ENCODE results near the gene SSH3. TPM values are rescaled to one million over a fixed set of nuclear protein-coding genes. Genes with fewer than 3 reads are reported as not detected.
A peak's percentile ranks its signal among the peaks of the same experiment; 100 is the strongest.

Gene SSH3
- total and polyA plus RNA-seq, 4 donors: 4.8 to 10.4 (median 8.1) TPM

DNA sequence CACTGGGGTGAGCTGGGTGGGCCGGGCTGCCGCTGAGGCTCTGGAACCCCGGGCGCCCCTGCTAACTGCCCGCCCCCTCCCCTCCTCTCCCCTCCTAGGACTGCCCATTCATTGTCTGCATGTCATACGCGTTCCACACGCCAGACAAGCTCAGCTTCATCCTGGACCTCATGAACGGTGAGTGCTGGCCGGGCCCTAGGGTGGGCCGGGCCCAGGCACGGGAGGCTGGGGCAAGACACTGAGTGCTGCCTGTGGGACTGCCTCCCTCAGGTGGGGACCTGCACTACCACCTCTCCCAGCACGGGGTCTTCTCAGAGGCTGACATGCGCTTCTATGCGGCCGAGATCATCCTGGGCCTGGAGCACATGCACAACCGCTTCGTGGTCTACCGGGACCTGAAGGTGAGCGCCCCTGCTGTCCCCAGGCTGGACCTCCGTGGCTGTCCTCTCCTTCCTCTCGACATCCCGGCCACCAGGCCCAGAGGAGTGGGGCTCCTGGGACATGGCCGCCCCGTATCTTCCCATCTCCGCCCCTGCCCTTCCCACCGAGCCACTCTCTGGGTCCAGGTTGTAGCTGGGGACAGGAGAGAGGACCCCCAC is 21.7 kb upstream of the SSH3 start:
- H3K9ac ChIP-seq (ENCODE audit: low read depth in 1 of 2, low read length in 2 of 2): no peak overlapping the region
- no peak overlapping the region for H3K4me3 ChIP-seq (ENCODE audit: low read depth in 1 of 3, low read length in 3 of 3)
- no peak for DNase-seq (ENCODE audit: low spot score)
- WGBS: 93% methylated on average over 27 of the region's 27 CpGs
- H3K9me3 ChIP-seq (ENCODE audit: control insufficient read depth in 4 of 4, low read length in 3 of 4): no peaks in the 10 kb centered on the region
- H3K27me3 ChIP-seq (ENCODE audit: control insufficient read depth in 4 of 4, insufficient read depth in 4 of 4, low read length in 3 of 4): no peaks in the 10 kb centered on the region
- H3K36me3 ChIP-seq (ENCODE audit: control insufficient read depth in 4 of 4, insufficient read depth in 3 of 4, low read depth in 1 of 4, low read length in 3 of 4): peaks cover 21 to 55% (median 32%) of the 10 kb centered on the region in 4 donors
- no peak overlapping the region for H3K27ac ChIP-seq (ENCODE audit: low read depth in 1 of 2, low read length in 2 of 2)
- TF ChIP-seq, protein P1, sequence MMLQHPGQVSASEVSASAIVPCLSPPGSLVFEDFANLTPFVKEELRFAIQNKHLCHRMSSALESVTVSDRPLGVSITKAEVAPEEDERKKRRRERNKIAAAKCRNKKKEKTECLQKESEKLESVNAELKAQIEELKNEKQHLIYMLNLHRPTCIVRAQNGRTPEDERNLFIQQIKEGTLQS (IDR thresholded peaks at IDR 0.05): no peak
- no peak for TF ChIP-seq FOXA1 (IDR thresholded peaks at IDR 0.05)
- no peak for TF ChIP-seq EGR1 (IDR thresholded peaks at IDR 0.05; ENCODE audit: low read depth in 2 of 2)
- TF ChIP-seq SP1 (IDR thresholded peaks at IDR 0.05): no peak
- TF ChIP-seq, protein P2, sequence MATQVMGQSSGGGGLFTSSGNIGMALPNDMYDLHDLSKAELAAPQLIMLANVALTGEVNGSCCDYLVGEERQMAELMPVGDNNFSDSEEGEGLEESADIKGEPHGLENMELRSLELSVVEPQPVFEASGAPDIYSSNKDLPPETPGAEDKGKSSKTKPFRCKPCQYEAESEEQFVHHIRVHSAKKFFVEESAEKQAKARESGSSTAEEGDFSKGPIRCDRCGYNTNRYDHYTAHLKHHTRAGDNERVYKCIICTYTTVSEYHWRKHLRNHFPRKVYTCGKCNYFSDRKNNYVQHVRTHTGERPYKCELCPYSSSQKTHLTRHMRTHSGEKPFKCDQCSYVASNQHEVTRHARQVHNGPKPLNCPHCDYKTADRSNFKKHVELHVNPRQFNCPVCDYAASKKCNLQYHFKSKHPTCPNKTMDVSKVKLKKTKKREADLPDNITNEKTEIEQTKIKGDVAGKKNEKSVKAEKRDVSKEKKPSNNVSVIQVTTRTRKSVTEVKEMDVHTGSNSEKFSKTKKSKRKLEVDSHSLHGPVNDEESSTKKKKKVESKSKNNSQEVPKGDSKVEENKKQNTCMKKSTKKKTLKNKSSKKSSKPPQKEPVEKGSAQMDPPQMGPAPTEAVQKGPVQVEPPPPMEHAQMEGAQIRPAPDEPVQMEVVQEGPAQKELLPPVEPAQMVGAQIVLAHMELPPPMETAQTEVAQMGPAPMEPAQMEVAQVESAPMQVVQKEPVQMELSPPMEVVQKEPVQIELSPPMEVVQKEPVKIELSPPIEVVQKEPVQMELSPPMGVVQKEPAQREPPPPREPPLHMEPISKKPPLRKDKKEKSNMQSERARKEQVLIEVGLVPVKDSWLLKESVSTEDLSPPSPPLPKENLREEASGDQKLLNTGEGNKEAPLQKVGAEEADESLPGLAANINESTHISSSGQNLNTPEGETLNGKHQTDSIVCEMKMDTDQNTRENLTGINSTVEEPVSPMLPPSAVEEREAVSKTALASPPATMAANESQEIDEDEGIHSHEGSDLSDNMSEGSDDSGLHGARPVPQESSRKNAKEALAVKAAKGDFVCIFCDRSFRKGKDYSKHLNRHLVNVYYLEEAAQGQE (IDR thresholded peaks at IDR 0.05): no peak
- no peak for TF ChIP-seq TAF1 (conservative IDR thresholded peaks at IDR 0.05)
- TF ChIP-seq RAD21 (IDR thresholded peaks at IDR 0.05): no peak
- TF ChIP-seq GABPA (IDR thresholded peaks at IDR 0.05 in 1 of 2, conservative IDR thresholded peaks at IDR 0.05 in 1 of 2): no peak
- TF ChIP-seq NR2F2 (IDR thresholded peaks at IDR 0.05): no peak
- TF ChIP-seq FOXA2 (IDR thresholded peaks at IDR 0.05): no peak
- TF ChIP-seq, protein P3, sequence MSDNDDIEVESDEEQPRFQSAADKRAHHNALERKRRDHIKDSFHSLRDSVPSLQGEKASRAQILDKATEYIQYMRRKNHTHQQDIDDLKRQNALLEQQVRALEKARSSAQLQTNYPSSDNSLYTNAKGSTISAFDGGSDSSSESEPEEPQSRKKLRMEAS (IDR thresholded peaks at IDR 0.05): no peak
- H3K4me1 ChIP-seq (ENCODE audit: control insufficient read depth in 4 of 4, insufficient read depth in 4 of 4, low read length in 3 of 4): peaks cover 0 to 15% (median 2%) of the 10 kb centered on the region in 4 donors

DNA sequence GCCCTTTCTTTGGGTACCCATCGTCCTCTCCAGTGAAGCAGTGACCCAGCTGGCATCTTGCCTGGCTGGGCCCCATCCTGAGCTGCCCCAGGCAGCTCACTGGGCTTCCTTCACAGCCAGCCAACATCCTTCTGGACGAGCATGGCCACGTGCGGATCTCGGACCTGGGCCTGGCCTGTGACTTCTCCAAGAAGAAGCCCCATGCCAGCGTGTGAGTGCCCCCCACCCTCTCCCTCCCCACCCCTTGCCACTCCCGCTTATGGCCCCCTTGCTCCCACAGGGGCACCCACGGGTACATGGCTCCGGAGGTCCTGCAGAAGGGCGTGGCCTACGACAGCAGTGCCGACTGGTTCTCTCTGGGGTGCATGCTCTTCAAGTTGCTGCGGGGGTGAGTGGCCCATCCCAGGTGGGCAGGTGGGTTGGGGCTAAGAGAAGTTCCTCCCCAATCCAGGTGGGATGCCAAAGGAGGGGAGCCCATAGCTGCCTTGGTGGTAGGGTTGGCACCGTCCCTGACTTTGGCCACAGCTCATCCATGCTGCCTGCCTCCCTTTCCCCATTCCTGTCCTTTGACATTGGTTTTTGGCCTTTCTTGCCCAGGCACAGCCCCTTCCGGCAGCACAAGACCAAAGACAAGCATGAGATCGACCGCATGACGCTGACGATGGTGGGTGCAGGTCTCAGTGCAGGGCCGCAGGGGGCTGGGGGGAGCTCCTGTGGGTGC is 21.0 kb upstream of the SSH3 start:
- H3K4me1 ChIP-seq (ENCODE audit: control insufficient read depth in 4 of 4, insufficient read depth in 4 of 4, low read length in 3 of 4): peaks cover 0 to 12% (median 2%) of the 10 kb centered on the region in 4 donors
- no peak for TF ChIP-seq HNF4A (conservative IDR thresholded peaks at IDR 0.05)
- no peak for TF ChIP-seq FOXA1 (IDR thresholded peaks at IDR 0.05)
- TF ChIP-seq JUND (IDR thresholded peaks at IDR 0.05): no peak
- no peak for TF ChIP-seq GABPA (IDR thresholded peaks at IDR 0.05 in 1 of 2, conservative IDR thresholded peaks at IDR 0.05 in 1 of 2)
- TF ChIP-seq, protein P1 (IDR thresholded peaks at IDR 0.05): no peak
- no peak for TF ChIP-seq FOXA2 (IDR thresholded peaks at IDR 0.05)
- no peak for TF ChIP-seq SP1 (IDR thresholded peaks at IDR 0.05)
- TF ChIP-seq, protein P3 (IDR thresholded peaks at IDR 0.05): no peak
- TF ChIP-seq, protein P2 (IDR thresholded peaks at IDR 0.05): no peak
- no peak for TF ChIP-seq NR2F2 (IDR thresholded peaks at IDR 0.05)
- TF ChIP-seq, protein P4, sequence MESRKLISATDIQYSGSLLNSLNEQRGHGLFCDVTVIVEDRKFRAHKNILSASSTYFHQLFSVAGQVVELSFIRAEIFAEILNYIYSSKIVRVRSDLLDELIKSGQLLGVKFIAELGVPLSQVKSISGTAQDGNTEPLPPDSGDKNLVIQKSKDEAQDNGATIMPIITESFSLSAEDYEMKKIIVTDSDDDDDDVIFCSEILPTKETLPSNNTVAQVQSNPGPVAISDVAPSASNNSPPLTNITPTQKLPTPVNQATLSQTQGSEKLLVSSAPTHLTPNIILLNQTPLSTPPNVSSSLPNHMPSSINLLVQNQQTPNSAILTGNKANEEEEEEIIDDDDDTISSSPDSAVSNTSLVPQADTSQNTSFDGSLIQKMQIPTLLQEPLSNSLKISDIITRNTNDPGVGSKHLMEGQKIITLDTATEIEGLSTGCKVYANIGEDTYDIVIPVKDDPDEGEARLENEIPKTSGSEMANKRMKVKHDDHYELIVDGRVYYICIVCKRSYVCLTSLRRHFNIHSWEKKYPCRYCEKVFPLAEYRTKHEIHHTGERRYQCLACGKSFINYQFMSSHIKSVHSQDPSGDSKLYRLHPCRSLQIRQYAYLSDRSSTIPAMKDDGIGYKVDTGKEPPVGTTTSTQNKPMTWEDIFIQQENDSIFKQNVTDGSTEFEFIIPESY (IDR thresholded peaks at IDR 0.05): no peak
- no peak for TF ChIP-seq YY1 (IDR thresholded peaks at IDR 0.05)
- no peak for TF ChIP-seq EGR1 (IDR thresholded peaks at IDR 0.05; ENCODE audit: low read depth in 2 of 2)
- no peak for TF ChIP-seq HNF4G (IDR thresholded peaks at IDR 0.05)
- TF ChIP-seq TAF1 (conservative IDR thresholded peaks at IDR 0.05): no peak
- H3K9ac ChIP-seq (ENCODE audit: low read depth in 1 of 2, low read length in 2 of 2): no peak overlapping the region
- H3K27ac ChIP-seq (ENCODE audit: low read depth in 1 of 2, low read length in 2 of 2): peak overlapping the region; percentile 26 to 36
- H3K36me3 ChIP-seq (ENCODE audit: control insufficient read depth in 4 of 4, insufficient read depth in 3 of 4, low read depth in 1 of 4, low read length in 3 of 4): peaks cover 21 to 55% (median 31%) of the 10 kb centered on the region in 4 donors
- no peaks in the 10 kb centered on the region for H3K27me3 ChIP-seq (ENCODE audit: control insufficient read depth in 4 of 4, insufficient read depth in 4 of 4, low read length in 3 of 4)
- H3K9me3 ChIP-seq (ENCODE audit: control insufficient read depth in 4 of 4, low read length in 3 of 4): no peaks in the 10 kb centered on the region
- no peak for DNase-seq (ENCODE audit: low spot score)
- no peak overlapping the region for H3K4me3 ChIP-seq (ENCODE audit: low read depth in 1 of 3, low read length in 3 of 3)
- WGBS: 90% methylated on average over 20 of the region's 20 CpGs

All from liver (tissue), 9 donors.